ENCODE measurements around the gene EPS8L3.
"Not testable (repeated sequence)": the region's sequence is repeated elsewhere in the genome, so short reads cannot be mapped to it uniquely, and the experiment has no call there.

Gene EPS8L3

GRCh38 chr1:109751531-109752260 is 12.0 kb downstream of the EPS8L3 start:
- Mint-ChIP-seq H3K9me3 (no peaks in the 10 kb centered on the region), H3K36me3 (ENCODE audit: low read depth) (no peaks in the 10 kb centered on the region), H3K27ac (no peak overlapping the region), H3K27me3 (peaks cover 31% of the 10 kb centered on the region), H3K4me1 (ENCODE audit: low read depth) (no peaks in the 10 kb centered on the region), H3K4me3 (no peak overlapping the region)
- peak; percentile 14 for DNase-seq

- no peak overlapping the region for H3K4me3 Mint-ChIP-seq
- H3K9me3 Mint-ChIP-seq, result no peaks in the 10 kb centered on the region
- H3K36me3 Mint-ChIP-seq (ENCODE audit: low read depth), result no peaks in the 10 kb centered on the region
- no peak overlapping the region for H3K27ac Mint-ChIP-seq
- no peaks in the 10 kb centered on the region for H3K4me1 Mint-ChIP-seq (ENCODE audit: low read depth)
- peak; percentile 15 for DNase-seq
- H3K27me3 Mint-ChIP-seq, result peaks cover 33% of the 10 kb centered on the region
These were observed 12.8 kb downstream of the EPS8L3 start for GRCh38 chr1:109750920-109751319.

- DNase-seq, result peak; percentile 16
- H3K4me1 Mint-ChIP-seq (ENCODE audit: low read depth), result no peaks in the 10 kb centered on the region
- no peaks in the 10 kb centered on the region for H3K36me3 Mint-ChIP-seq (ENCODE audit: low read depth)
- H3K27me3 Mint-ChIP-seq, result peaks cover 33% of the 10 kb centered on the region
- H3K9me3 Mint-ChIP-seq, result no peaks in the 10 kb centered on the region
- no peak overlapping the region for H3K27ac Mint-ChIP-seq
- H3K4me3 Mint-ChIP-seq, result no peak overlapping the region
These were observed 13.4 kb downstream of the EPS8L3 start for GRCh38 chr1:109750241-109750882.

- no peaks in the 10 kb centered on the region for H3K4me1 Mint-ChIP-seq (ENCODE audit: low read depth)
- H3K9me3 Mint-ChIP-seq, result no peaks in the 10 kb centered on the region
- no peak overlapping the region for H3K27ac Mint-ChIP-seq
- DNase-seq, result no peak
- H3K4me3 Mint-ChIP-seq, result no peak overlapping the region
- H3K27me3 Mint-ChIP-seq, result peaks cover 33% of the 10 kb centered on the region
- no peaks in the 10 kb centered on the region for H3K36me3 Mint-ChIP-seq (ENCODE audit: low read depth)
These were observed 14.5 kb downstream of the EPS8L3 start for GRCh38 chr1:109749221-109749620.

- not testable (repeated sequence) for H3K9me3 Mint-ChIP-seq, H3K4me3 Mint-ChIP-seq, DNase-seq
These were observed 15.4 kb downstream of the EPS8L3 start for GRCh38 chr1:109748311-109748710.

GRCh38 chr1:109740615-109741373 is 22.9 kb downstream of the EPS8L3 start, which contains the start of gene GSTM3:
TSS of gene GSTM3 (minus strand) at chr1:109741038. CDS start at chr1:109740287, 751 bp downstream.
- DNase-seq, result no peak
- H3K36me3 Mint-ChIP-seq (ENCODE audit: low read depth), result peaks cover 20% of the 10 kb centered on the region
- H3K4me3 Mint-ChIP-seq, result peak within 1 kb of the TSS; percentile 84
- H3K27me3 Mint-ChIP-seq, result peaks cover 5% of the 10 kb centered on the region
- no peaks in the 10 kb centered on the region for H3K9me3 Mint-ChIP-seq
- H3K4me1 Mint-ChIP-seq (ENCODE audit: low read depth), result peaks cover 18% of the 10 kb centered on the region
- H3K27ac Mint-ChIP-seq, result peak within 1 kb of the TSS; percentile 88

More at GRCh38 chr1:109748311-109748710, 15.4 kb downstream of the EPS8L3 start:
- not testable (repeated sequence) for H3K4me1 Mint-ChIP-seq (ENCODE audit: low read depth); H3K27ac Mint-ChIP-seq; H3K36me3 Mint-ChIP-seq (ENCODE audit: low read depth)
- peaks cover 33% of the 10 kb centered on the region for H3K27me3 Mint-ChIP-seq

GRCh38 chr1:109739738-109740614 is 23.7 kb downstream of the EPS8L3 start:
- Mint-ChIP-seq H3K27ac (peak overlapping the region; percentile 88), H3K4me3 (peak overlapping the region; percentile 84), H3K4me1 (ENCODE audit: low read depth) (peaks cover 18% of the 10 kb centered on the region), H3K9me3 (no peaks in the 10 kb centered on the region), H3K27me3 (peaks cover 5% of the 10 kb centered on the region), H3K36me3 (ENCODE audit: low read depth) (peaks cover 22% of the 10 kb centered on the region)
- peak; percentile 92 for DNase-seq

- peaks cover 24% of the 10 kb centered on the region for H3K36me3 Mint-ChIP-seq (ENCODE audit: low read depth)
- DNase-seq, result no peak
- H3K9me3 Mint-ChIP-seq, result no peaks in the 10 kb centered on the region
- no peak overlapping the region for H3K27ac Mint-ChIP-seq
- no peaks in the 10 kb centered on the region for H3K27me3 Mint-ChIP-seq
- no peaks in the 10 kb centered on the region for H3K4me1 Mint-ChIP-seq (ENCODE audit: low read depth)
- H3K4me3 Mint-ChIP-seq, result no peak overlapping the region
These were observed 30.4 kb downstream of the EPS8L3 start for GRCh38 chr1:109733236-109733870.

- no peak overlapping the region for H3K27ac Mint-ChIP-seq
- H3K36me3 Mint-ChIP-seq (ENCODE audit: low read depth), result peaks cover 17% of the 10 kb centered on the region
- H3K27me3 Mint-ChIP-seq, result no peaks in the 10 kb centered on the region
- no peak for DNase-seq
- H3K4me1 Mint-ChIP-seq (ENCODE audit: low read depth), result no peaks in the 10 kb centered on the region
- no peak overlapping the region for H3K4me3 Mint-ChIP-seq
- no peaks in the 10 kb centered on the region for H3K9me3 Mint-ChIP-seq
These were observed 31.3 kb downstream of the EPS8L3 start for GRCh38 chr1:109732390-109732881.

- Mint-ChIP-seq H3K4me3 (no peak overlapping the region), H3K36me3 (ENCODE audit: low read depth) (peaks cover 4% of the 10 kb centered on the region), H3K4me1 (ENCODE audit: low read depth) (no peaks in the 10 kb centered on the region), H3K9me3 (no peaks in the 10 kb centered on the region), H3K27ac (no peak overlapping the region), H3K27me3 (no peaks in the 10 kb centered on the region)
- DNase-seq, result no peak
These were observed 33.1 kb downstream of the EPS8L3 start for GRCh38 chr1:109730666-109731065.

GRCh38 chr1:109728870-109729269 is 34.9 kb downstream of the EPS8L3 start:
- no peak for DNase-seq
- Mint-ChIP-seq H3K36me3 (ENCODE audit: low read depth) (no peaks in the 10 kb centered on the region), H3K4me3 (no peak overlapping the region), H3K27me3 (no peaks in the 10 kb centered on the region), H3K9me3 (no peaks in the 10 kb centered on the region), H3K27ac (no peak overlapping the region), H3K4me1 (ENCODE audit: low read depth) (no peaks in the 10 kb centered on the region)

GRCh38 chr1:109726728-109727373 is 36.9 kb downstream of the EPS8L3 start:
- H3K9me3 Mint-ChIP-seq, result no peaks in the 10 kb centered on the region
- no peaks in the 10 kb centered on the region for H3K4me1 Mint-ChIP-seq (ENCODE audit: low read depth)
- no peaks in the 10 kb centered on the region for H3K36me3 Mint-ChIP-seq (ENCODE audit: low read depth)
- H3K27me3 Mint-ChIP-seq, result no peaks in the 10 kb centered on the region
- H3K27ac Mint-ChIP-seq, result no peak overlapping the region
- DNase-seq, result no peak
- H3K4me3 Mint-ChIP-seq, result no peak overlapping the region

- no peak overlapping the region for H3K27ac Mint-ChIP-seq
- H3K27me3 Mint-ChIP-seq, result no peaks in the 10 kb centered on the region
- no peaks in the 10 kb centered on the region for H3K4me1 Mint-ChIP-seq (ENCODE audit: low read depth)
- DNase-seq, result no peak
- no peaks in the 10 kb centered on the region for H3K36me3 Mint-ChIP-seq (ENCODE audit: low read depth)
- H3K4me3 Mint-ChIP-seq, result no peak overlapping the region
- no peaks in the 10 kb centered on the region for H3K9me3 Mint-ChIP-seq
These were observed 37.7 kb downstream of the EPS8L3 start for GRCh38 chr1:109726007-109726406.

All from activated T-cell treated with anti-CD3 and anti-CD28 coated beads, Interleukin-2, amount 50 U/mL, for 24 hours (primary cell).